HepG2 (cell line): Measurements from ENCODE around the gene MSRB3. TPM values are rescaled to one million over a fixed set of nuclear protein-coding genes. Genes with fewer than 3 reads are reported as not detected.
A peak's percentile ranks its signal among the peaks of the same experiment; 100 is the strongest.

Source experiments
- ARID2 ChIP-seq: sonication (generic); formaldehyde crosslinking; IDR thresholded peaks from 2 replicates; pipeline ENCODE4 v1.8.1; 2022; ENCODE audit warnings: mild to moderate bottlenecking, missing genetic modification reagents, borderline replicate concordance
- ARNT ChIP-seq: fragments of 450-650 bp; IDR thresholded peaks from 2 replicates; pipeline ENCODE4 v1.6.1; 2017
- BCLAF1 ChIP-seq: fragments of 450-650 bp; IDR thresholded peaks from 2 replicates; pipeline ENCODE4 v1.6.1; 2017; ENCODE audit warnings: mild to moderate bottlenecking
- BRCA1 ChIP-seq: sonication (generic); formaldehyde crosslinking; IDR thresholded peaks from 2 replicates; pipeline ENCODE4 v1.4.0; 2020; ENCODE audit warnings: missing genetic modification reagents
- GABPA ChIP-seq, 2 experiments: IDR thresholded peaks; 2 replicates each; pipeline ENCODE4 v1.6.1; 2011 to 2016; ENCODE audit warnings: low read depth in 2 of 2, low read length in 1 of 2, missing biosample characterization in 1 of 2, missing genetic modification characterization in 1 of 2
- GTF3A ChIP-seq: sonication (generic); formaldehyde crosslinking; conservative IDR thresholded peaks from 2 replicates; pipeline ENCODE4 v1.4.0; 2020; ENCODE audit warnings: mild to moderate bottlenecking, missing genetic modification reagents
- MIER3 ChIP-seq: IDR thresholded peaks from 2 replicates; pipeline ENCODE4 v1.6.1; 2016; ENCODE audit warnings: missing compliant biosample characterization, borderline replicate concordance
- NFIC ChIP-seq: IDR thresholded peaks from 2 replicates; pipeline ENCODE4 v1.6.1; 2012; ENCODE audit warnings: mild to moderate bottlenecking, low read length, inconsistent platforms
- PBX3 ChIP-seq: sonication (generic); formaldehyde crosslinking; IDR thresholded peaks from 2 replicates; pipeline ENCODE4 v1.8.1; 2023; ENCODE audit warnings: missing genetic modification reagents, inconsistent platforms, borderline replicate concordance
- SMARCE1 ChIP-seq: fragments of 450-650 bp; IDR thresholded peaks from 2 replicates; pipeline ENCODE4 v1.6.1; 2017; ENCODE audit warnings: borderline replicate concordance
- SOX5 ChIP-seq: IDR thresholded peaks from 2 replicates; pipeline ENCODE4 v1.6.1; 2016; ENCODE audit warnings: borderline replicate concordance
- XRCC5 ChIP-seq: fragments of 200-400 bp; formaldehyde crosslinking; optimal IDR thresholded peaks from 2 replicates; pipeline ENCODE3; 2017; ENCODE audit warnings: mild to moderate bottlenecking, low read length
- YEATS4 ChIP-seq: sonication (generic); formaldehyde crosslinking; IDR thresholded peaks from 2 replicates; pipeline ENCODE4 v1.4.0; 2020; ENCODE audit warnings: missing genetic modification reagents, borderline replicate concordance
- ZFP36 ChIP-seq: fragments of 150-350 bp; IDR thresholded peaks from 2 replicates; pipeline ENCODE4 v1.6.1; 2018; ENCODE audit warnings: borderline replicate concordance, low read length, low read depth; ENCODE audit not compliant: partially characterized antibody
- ZFY ChIP-seq: sonication (generic); formaldehyde crosslinking; IDR thresholded peaks from 2 replicates; pipeline ENCODE4 v1.4.0; 2020; ENCODE audit warnings: missing genetic modification reagents
- ZNF343 ChIP-seq: sonication (generic); formaldehyde crosslinking; IDR thresholded peaks from 2 replicates; pipeline ENCODE4 v1.4.0; 2020; ENCODE audit warnings: mild to moderate bottlenecking, missing genetic modification reagents
- ZNF501 ChIP-seq: sonication (generic); formaldehyde crosslinking; IDR thresholded peaks from 2 replicates; pipeline ENCODE4 v1.5.1; 2020; ENCODE audit warnings: mild to moderate bottlenecking, moderate library complexity, missing genetic modification reagents
- ZNF660 ChIP-seq: sonication (generic); formaldehyde crosslinking; IDR thresholded peaks from 2 replicates; pipeline ENCODE4 v1.5.1; 2020; ENCODE audit warnings: mild to moderate bottlenecking, low read depth, missing genetic modification reagents, borderline replicate concordance
- polyA plus RNA-seq, 8 experiments: library from polyadenylated mRNA; depleted of rRNA in 3 of 8; stranded (reverse) in 7 of 8; unstranded in 1 of 8; fragments of >200 nt; fragmentation: Illumina TruSeq in 4 of 8; extraction: Trizol in 4 of 8; gene quantifications; 2 replicates each; pipeline versions ENCODE4 v1.2.1 to v1.2.3, GENCODE V29; 2011 to 2016; ENCODE audit warnings: low read depth in 4 of 8, missing spikeins in 1 of 8, mixed read lengths in 1 of 8; ENCODE audit not compliant: insufficient read depth in 1 of 8
- total RNA-seq, 5 experiments: library from RNA; depleted of rRNA; stranded (reverse); fragments of >200 nt; fragmentation: Illumina TruSeq; extraction: Trizol; gene quantifications; 2 replicates each; pipeline ENCODE4 v1.2.3, GENCODE V29; 2016; ENCODE audit warnings: low read depth in 1 of 5
- TF ChIP-seq, protein P1 (sequence below): sonication (generic); formaldehyde crosslinking; IDR thresholded peaks from 2 replicates; pipeline ENCODE4 v1.4.0; 2020; ENCODE audit warnings: missing genetic modification reagents, borderline replicate concordance
- TF ChIP-seq, protein P2 (sequence below): sonication (generic); formaldehyde crosslinking; IDR thresholded peaks from 2 replicates; pipeline ENCODE4 v1.8.0; 2022; ENCODE audit warnings: mild to moderate bottlenecking, missing genetic modification reagents; ENCODE audit not compliant: insufficient replicate concordance
- TF ChIP-seq, protein P3 (sequence below): sonication (generic); formaldehyde crosslinking; conservative IDR thresholded peaks from 2 replicates; pipeline ENCODE4 v1.8.1; 2023; ENCODE audit warnings: missing genetic modification reagents

The MSRB3 gene
- total and polyA plus RNA-seq, 2 of the 13 experiments (the other 11 are each of a cell fraction or from before 2014, with no cell fraction given) = 1.5 to 1.9 TPM

GRCh38 chr12:65327207-65328076, 49.0 kb downstream of the MSRB3 start (continued):
- TF ChIP-seq, protein P1, sequence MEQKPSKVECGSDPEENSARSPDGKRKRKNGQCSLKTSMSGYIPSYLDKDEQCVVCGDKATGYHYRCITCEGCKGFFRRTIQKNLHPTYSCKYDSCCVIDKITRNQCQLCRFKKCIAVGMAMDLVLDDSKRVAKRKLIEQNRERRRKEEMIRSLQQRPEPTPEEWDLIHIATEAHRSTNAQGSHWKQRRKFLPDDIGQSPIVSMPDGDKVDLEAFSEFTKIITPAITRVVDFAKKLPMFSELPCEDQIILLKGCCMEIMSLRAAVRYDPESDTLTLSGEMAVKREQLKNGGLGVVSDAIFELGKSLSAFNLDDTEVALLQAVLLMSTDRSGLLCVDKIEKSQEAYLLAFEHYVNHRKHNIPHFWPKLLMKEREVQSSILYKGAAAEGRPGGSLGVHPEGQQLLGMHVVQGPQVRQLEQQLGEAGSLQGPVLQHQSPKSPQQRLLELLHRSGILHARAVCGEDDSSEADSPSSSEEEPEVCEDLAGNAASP (CRISPR knock-in tag) = 0 out of 2 replicates have a peak, but pooled peaks have one; percentile 41
- TF ChIP-seq MIER3 (CRISPR knock-in tag) (peak; percentile 59; the same call in 1 of the 2 replicates), PBX3 (no peak), SMARCE1 (no peak), ARNT (no peak), NFIC (peak; percentile 79), ZFP36 (no peak), GABPA (IDR thresholded peaks at IDR 0.05; ENCODE audit: low read depth, low read length) (no peak), GABPA (CRISPR knock-in tag; IDR thresholded peaks at IDR 0.05; ENCODE audit: low read depth) (peak; percentile 45; the same call in 1 of the 2 replicates), ZNF501 (CRISPR knock-in tag) (no peak), SOX5 (CRISPR knock-in tag) (peak; percentile 95), GTF3A (CRISPR knock-in tag) (no peak), ARID2 (CRISPR knock-in tag) (no peak), BRCA1 (CRISPR knock-in tag) (no peak), XRCC5 (no peak), ZNF343 (CRISPR knock-in tag) (no peak), ZFY (CRISPR knock-in tag) (no peak), YEATS4 (CRISPR knock-in tag) (peak; percentile 47; the same call in 1 of the 2 replicates), ZNF660 (no peak), BCLAF1 (no peak)
- TF ChIP-seq, protein P2, sequence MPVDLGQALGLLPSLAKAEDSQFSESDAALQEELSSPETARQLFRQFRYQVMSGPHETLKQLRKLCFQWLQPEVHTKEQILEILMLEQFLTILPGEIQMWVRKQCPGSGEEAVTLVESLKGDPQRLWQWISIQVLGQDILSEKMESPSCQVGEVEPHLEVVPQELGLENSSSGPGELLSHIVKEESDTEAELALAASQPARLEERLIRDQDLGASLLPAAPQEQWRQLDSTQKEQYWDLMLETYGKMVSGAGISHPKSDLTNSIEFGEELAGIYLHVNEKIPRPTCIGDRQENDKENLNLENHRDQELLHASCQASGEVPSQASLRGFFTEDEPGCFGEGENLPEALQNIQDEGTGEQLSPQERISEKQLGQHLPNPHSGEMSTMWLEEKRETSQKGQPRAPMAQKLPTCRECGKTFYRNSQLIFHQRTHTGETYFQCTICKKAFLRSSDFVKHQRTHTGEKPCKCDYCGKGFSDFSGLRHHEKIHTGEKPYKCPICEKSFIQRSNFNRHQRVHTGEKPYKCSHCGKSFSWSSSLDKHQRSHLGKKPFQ (CRISPR knock-in tag) = no peak
- TF ChIP-seq, protein P3, sequence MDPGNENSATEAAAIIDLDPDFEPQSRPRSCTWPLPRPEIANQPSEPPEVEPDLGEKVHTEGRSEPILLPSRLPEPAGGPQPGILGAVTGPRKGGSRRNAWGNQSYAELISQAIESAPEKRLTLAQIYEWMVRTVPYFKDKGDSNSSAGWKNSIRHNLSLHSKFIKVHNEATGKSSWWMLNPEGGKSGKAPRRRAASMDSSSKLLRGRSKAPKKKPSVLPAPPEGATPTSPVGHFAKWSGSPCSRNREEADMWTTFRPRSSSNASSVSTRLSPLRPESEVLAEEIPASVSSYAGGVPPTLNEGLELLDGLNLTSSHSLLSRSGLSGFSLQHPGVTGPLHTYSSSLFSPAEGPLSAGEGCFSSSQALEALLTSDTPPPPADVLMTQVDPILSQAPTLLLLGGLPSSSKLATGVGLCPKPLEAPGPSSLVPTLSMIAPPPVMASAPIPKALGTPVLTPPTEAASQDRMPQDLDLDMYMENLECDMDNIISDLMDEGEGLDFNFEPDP = no peak
